ENCODE results near the gene TNRC6A.
A peak's percentile ranks its signal among the peaks of the same experiment; 100 is the strongest.

Gene TNRC6A

DNA sequence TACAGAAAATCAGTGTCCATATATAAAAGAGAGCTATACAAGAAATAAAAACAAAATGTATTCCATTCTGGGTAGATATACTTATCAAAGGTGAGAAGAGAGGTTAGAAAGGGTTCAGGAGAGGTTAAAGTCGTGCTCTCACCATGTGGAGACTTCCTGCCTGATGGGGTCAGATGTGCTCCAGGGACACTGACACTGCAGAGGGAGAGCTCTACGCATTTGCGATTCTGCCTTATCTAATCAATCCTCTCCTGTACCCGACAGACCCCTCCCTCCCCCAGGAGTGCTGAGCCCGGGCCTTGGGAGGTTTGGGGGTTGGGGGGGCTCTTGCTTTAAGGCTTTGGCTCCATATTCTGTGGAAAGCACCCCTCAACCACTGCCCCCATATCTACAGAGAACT is 99.7 kb downstream of the TNRC6A start:
- CTCF ChIA-PET: no interaction called here
- DNase-seq (ENCODE audit: extremely low spot score): no peak
- POLR2A ChIA-PET: no interaction called here
- TF ChIP-seq, protein P1, sequence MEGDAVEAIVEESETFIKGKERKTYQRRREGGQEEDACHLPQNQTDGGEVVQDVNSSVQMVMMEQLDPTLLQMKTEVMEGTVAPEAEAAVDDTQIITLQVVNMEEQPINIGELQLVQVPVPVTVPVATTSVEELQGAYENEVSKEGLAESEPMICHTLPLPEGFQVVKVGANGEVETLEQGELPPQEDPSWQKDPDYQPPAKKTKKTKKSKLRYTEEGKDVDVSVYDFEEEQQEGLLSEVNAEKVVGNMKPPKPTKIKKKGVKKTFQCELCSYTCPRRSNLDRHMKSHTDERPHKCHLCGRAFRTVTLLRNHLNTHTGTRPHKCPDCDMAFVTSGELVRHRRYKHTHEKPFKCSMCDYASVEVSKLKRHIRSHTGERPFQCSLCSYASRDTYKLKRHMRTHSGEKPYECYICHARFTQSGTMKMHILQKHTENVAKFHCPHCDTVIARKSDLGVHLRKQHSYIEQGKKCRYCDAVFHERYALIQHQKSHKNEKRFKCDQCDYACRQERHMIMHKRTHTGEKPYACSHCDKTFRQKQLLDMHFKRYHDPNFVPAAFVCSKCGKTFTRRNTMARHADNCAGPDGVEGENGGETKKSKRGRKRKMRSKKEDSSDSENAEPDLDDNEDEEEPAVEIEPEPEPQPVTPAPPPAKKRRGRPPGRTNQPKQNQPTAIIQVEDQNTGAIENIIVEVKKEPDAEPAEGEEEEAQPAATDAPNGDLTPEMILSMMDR (IDR thresholded peaks at IDR 0.05; ENCODE audit: control extremely low read depth, extremely low read depth, low read depth, missing control alignments): no peak

DNA sequence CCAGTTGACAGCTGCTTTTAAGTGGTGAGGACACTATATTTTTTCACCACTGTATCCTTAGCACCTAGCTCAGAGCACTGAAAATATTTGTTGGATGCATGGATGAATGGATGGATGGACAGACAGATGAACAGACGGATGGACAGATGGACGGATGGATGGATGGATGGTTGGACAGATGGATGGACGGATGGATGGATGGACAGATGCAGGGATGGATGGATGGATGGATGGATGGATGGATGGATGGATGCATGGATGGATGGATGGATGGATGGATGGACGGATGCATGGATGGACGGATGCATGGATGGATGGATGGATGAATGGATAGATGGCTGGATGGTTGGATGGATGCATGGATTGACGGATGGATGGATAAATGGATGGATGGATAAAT is 103.9 kb downstream of the TNRC6A start:
- DNase-seq (ENCODE audit: extremely low spot score): no peak
- ChIA-PET CTCF (interaction anchor here (1.2 kb wide), 1 partner anchor 78 kb away, joined by 3 read pairs; no protein-coding TSS in a partner anchor), POLR2A (interaction anchor here (0.6 kb wide), 1 partner anchor 17 kb away, joined by 4 read pairs; no protein-coding TSS in a partner anchor)
- TF ChIP-seq, protein P1 (IDR thresholded peaks at IDR 0.05; ENCODE audit: control extremely low read depth, extremely low read depth, low read depth, missing control alignments): no peak

DNA sequence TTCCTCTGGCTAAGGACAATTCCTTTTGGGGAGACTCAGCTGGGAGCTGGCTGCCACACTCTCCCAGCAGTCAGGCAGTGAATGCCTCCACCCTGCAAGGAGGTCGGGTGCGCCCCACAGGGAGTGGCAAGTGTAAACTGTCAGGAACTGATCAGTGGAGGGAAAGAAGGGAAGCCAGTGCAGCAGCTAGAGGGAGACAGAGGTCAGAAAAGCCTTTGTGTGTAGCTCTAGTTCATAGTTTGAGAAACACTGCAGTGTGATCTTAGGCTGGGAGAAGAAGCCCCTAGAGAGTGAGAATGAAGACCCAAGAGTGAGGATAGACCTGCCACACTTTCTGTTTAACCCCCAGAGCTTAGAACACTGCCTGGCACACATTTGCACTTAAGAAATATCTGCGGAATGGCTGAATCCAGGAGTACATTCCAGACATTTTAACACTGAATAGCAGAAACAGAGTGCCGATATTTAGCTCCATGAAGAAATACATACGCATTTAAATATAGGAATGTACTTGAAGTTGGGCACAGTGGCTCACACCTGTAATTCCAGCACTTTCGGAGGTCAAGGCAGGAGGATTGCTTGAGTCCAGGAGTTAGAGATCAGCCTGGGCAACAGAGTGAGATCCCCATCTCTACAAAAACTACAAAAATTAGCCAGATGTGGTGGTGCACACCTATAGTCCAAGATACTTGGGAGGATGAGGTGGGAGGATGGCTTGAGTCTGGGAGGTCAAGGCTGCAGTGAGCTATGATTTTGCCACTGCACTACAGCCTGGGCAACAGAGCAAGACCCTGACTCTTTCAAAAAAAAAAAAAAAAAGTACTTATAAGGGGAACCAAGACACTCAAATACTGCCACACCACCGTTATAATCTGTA is 105.2 kb downstream of the TNRC6A start:
- ChIA-PET POLR2A (interaction anchor here (0.7 kb wide), 1 partner anchor 77 kb away, joined by 3 read pairs; no protein-coding TSS in a partner anchor), CTCF (interaction anchor here (0.7 to 1.8 kb wide), 7 partner anchors 9 to 392 kb away, joined by 3 to 10 read pairs (median 3); no protein-coding TSS in a partner anchor)
- TF ChIP-seq, protein P1 (IDR thresholded peaks at IDR 0.05; ENCODE audit: control extremely low read depth, extremely low read depth, low read depth, missing control alignments): peak; percentile 62

DNA sequence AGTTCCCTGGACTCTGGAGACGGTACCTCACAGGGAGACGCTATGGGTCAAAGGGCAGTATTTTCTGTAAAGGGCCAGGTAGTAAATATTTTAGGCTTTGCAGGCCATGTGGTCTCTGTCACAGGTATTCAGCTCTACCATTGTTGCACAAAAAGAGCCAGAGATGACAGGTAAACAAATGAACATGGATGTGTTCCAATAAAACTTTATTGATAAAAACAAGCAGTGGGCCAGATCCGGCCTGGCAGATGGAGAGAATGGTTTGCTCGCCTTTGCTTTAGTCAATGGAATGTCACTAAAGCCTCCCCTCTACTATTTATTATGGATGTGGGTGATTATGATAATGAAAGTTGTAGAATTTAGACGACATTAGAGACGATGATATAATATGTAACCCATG is 107.4 kb downstream of the TNRC6A start:
- ChIA-PET CTCF (no interaction called here), POLR2A (interaction anchor here (0.7 kb wide), 1 partner anchor 367 kb away, joined by 6 read pairs; no protein-coding TSS in a partner anchor)
- TF ChIP-seq, protein P1 (IDR thresholded peaks at IDR 0.05; ENCODE audit: control extremely low read depth, extremely low read depth, low read depth, missing control alignments): no peak
- no peak for DNase-seq (ENCODE audit: extremely low spot score)

More for the DNA sequence above, 105.2 kb downstream of the TNRC6A start:
- peak; percentile 52 for DNase-seq (ENCODE audit: extremely low spot score)

DNA sequence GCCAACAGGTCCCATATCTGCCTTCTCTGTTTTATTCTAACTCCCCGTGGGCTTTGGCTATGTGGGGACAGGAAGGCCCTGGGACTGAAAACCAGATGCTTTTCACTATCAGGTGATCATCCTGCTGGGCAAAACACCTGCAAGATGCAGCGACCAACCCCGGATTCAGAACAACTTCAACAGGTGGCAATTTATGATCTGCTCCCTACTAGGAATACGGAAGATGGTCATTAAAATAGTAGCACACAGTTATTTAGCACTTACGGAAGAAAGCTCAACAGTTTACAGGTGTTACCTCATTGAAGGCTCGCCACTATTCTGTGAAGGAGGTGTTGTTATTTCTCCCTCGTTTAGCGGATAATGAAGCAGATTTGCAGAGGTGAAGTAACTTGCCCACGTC is 108.5 kb downstream of the TNRC6A start:
- ChIA-PET CTCF (interaction anchor here (1.4 kb wide), 1 partner anchor 12 kb away, joined by 3 read pairs; no protein-coding TSS in a partner anchor), POLR2A (no interaction called here)
- no peak for DNase-seq (ENCODE audit: extremely low spot score)
- TF ChIP-seq, protein P1 (IDR thresholded peaks at IDR 0.05; ENCODE audit: control extremely low read depth, extremely low read depth, low read depth, missing control alignments): no peak

DNA sequence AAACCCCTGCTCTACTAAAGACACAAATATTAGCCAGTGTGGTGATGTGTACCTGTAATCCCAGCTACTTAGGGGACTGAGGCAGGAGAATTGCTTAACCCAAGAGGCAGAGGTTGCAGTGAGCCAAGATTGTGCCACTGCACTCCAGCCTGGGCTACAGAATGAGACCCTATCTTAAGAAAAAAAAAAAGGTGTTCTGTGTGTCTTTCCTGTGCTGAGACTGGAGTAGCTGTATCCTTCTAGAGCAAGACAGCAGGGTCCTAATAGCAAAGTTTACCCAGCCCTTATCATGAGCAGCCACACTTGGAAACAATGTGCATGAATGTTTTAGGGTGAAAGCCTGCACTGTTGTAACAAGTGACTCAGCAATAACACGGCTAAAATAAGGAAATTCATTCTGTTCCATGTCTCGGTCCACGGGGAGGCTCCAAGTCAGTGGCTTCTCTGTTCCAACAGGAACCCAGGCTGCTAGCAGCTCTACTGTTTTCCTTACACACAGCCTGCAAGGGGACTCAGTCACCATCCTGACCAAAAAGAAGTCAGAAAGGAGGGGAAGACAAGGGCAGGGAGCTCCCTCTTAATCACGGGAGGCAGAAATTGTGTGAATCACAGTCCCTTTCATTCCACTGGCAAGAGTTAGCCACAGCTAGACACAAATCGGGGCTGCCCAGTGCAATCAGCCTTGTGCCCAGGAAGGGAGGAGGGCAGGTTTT is 109.3 kb downstream of the TNRC6A start:
- CTCF ChIA-PET: interaction anchor here (1.4 kb wide), 1 partner anchor 12 kb away, joined by 3 read pairs; no protein-coding TSS in a partner anchor
- TF ChIP-seq, protein P1 (IDR thresholded peaks at IDR 0.05; ENCODE audit: control extremely low read depth, extremely low read depth, low read depth, missing control alignments): no peak
- no peak for DNase-seq (ENCODE audit: extremely low spot score)
- POLR2A ChIA-PET: no interaction called here
